SIG-M5 treated with dmso at 0.1 percent for 504 hours (cell line): ENCODE results near the gene IGFL1.
"Not testable (repeated sequence)": the region's sequence is repeated elsewhere in the genome, so short reads cannot be mapped to it uniquely, and the experiment has no call there.

ENCODE experiments used
- DNase-seq: peaks from one replicate; lab custom pipeline; 2025; ENCODE audit not compliant: unreplicated experiment; lab: John Stamatoyannopoulos, UW

IGFL1 gene

DNA sequence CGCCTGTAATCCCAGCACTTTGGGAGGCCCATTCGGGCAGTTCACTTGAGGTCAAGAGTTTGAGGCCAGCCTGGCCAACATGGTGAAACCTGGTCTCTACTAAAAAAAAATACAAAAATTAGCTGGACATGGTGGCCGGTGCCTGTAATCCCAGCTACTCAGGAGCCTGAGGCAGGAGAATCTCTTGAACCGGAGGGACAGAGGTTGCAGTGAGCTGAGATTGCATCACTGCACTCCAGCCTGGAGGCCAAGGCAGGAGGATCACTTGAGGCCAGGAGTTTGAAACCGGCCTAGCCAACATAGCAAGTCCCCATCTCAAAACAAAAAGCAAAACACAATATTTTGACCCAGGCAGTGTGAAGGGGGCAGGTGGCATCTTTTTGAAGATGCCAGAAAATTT is 35.3 kb downstream of the IGFL1 start:
- not testable (repeated sequence) for DNase-seq

DNA sequence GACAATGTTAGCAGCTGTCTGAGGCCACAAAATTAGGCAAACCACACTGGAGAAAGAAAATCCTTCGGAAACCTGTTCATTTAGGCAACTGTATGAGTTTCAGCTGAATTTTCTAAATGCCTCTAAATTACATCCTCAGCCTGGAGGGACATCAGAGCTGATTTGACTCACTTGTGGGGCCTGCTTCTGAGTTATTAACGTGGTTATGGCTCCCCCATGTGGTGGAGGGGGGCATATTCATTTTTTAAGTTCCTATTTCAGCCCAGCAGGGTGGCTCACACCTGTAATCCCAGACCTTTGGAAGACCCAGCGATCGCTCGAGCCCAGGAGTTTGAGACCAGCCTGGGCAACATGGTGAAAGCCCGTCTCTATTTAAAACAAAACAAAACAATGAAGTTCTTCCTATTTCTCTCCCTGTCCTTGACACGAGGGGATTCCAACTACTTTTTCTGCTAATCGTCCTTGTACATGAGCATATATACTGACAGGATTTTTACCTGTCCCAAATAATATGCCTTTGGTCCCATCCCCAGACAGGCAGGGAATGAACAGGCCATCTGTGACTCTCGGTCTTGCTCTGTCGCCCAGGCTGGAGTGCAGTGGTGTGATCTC is 35.8 kb downstream of the IGFL1 start:
- peak; percentile 77 for DNase-seq

DNA sequence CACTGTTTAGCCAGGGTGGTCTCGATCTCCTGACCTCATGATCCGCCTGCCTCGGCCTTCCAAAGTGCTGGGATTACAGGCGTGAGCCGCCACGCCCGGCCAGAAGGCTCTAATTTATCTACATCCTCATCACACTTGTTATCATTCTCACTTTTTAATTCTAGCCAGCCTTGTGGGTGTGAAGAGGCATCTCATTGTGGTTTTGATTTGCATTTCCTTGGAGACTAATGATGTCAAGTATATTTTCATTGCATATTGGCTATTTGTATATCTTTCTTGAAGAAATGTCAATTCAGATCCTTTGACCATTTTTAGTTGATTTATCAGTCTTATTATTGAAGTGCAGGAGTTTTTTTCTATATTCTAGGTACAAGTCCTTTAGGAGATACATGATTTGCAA is 39.6 kb downstream of the IGFL1 start:
- DNase-seq: no peak

DNA sequence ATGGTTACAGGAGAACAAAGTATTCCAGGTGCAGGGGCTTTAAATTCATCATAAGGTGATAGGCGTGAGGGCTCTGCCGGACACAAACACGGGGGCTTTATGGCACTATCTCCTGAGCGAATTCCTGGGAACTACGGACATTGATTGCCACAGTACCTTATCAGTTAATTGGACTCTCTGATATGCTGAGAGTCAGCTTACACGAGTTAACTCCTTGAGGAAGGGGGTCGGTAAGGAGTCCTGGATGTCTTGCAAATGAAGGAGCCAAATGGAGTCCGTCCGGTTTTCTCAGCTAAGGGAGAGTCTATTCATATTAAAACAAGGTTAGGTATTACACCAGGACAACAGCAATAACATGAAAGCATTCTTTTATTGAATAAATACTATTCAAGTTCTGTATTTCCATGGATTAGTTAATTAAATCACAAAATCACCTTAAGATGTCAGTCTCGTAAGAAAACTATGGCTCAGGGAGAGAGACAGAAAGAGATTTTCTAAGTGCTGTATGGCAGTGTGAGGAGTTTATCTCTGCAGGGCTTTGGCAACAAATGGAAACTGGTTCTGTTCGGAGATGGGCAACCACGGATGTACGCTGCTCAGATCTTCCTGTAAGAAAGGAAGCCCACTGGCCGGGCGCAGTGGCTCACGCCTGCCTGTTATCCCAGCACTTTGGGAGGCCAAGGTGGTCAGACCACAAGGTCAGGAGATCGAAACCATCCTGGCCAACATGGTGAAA is 41.1 kb downstream of the IGFL1 start:
- no peak for DNase-seq

DNA sequence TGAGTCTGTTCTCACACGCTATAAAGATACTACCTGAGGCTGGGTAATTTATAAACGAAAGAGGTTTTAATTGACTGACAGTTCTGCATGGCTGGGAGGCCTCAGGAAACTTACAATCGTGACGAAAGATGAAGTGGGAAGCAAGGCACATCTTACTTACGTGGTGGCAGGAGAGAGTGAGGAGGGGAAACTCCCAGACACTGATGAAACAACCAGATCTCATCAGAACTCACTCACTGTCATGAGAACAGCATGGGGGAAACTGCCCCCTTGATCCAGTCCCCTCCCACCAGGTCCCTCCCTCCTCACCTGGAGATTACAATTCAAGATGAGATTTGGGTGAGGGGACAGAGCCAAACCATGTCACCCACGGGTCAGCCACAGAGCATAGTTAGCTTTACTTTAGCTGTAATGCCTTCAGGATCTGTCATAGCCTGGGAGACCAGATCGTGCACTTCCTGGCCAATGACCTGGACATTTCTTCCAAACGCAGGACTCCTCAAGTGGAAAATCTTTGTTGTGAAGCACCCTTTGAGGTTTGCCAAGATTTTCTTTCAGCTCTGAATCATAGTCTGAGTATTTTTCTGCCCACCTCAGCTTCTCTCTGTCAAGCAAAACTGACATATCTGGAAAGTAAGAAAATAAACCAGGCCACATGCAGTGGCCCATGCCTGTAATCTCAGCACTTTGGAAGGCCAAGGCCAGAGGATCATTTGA is 42.1 kb downstream of the IGFL1 start:
- DNase-seq: no peak

DNA sequence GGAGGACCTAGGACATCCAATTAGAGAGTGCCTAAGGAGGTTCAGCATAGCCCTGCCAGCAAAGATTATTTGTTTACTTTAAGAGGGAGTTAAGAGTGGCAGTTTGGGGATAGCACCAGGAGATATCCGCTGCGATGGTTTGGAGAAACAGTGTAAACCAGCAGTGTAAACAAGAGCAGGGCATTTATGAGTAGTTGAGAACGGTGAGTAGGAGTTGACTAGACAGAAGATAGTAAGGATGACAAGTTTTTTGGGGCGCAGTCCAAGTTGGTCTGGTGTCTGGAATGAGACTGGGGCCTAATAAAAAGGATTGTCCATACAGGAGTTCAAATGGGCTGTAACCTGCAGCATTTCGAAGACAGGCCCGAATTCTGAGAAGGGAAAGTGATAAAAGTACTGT is 44.4 kb downstream of the IGFL1 start:
- DNase-seq: not testable (repeated sequence)

DNA sequence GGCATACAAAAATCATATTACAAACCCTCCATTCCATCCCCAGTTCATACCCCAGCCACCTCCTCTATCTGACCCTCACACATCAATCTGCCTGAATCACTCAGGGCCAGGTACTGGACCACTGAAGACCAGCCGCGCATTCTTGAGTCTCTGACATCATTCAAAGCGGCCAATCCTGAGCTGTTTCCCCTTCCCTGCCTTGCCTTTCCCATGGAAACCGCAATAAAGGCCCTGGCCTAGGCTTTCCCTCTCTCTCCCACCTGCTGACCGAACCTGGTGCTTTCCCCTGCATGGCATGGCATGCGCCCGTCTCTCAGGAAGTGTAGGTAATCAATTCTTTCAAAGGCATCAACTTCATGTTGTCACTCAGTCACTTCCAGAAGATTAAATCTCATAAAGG is 49.6 kb downstream of the IGFL1 start:
- DNase-seq: no peak
